Endothelial cell of umbilical vein (primary cell): Measurements from ENCODE around the gene EPHB6.

ENCODE experiments used
- CTCF ChIP-seq, 2 donors: IDR thresholded peaks; 1 replicate in 1 of 2; 2 replicates in 1 of 2; pipeline ENCODE4 v1.5.1; 2011; ENCODE audit warnings: low read length in 2 of 2, mild to moderate bottlenecking in 2 of 2, moderate library complexity in 2 of 2, control low read depth in 1 of 2, inconsistent platforms in 1 of 2, low read depth in 1 of 2; ENCODE audit not compliant: insufficient read depth in 1 of 2; ENCODE audit errors: extremely low read depth in 1 of 2
- EZH2 ChIP-seq: IDR thresholded peaks from 2 replicates; pipeline ENCODE4 v1.6.1; 2012; ENCODE audit warnings: borderline replicate concordance, low read depth, mild to moderate bottlenecking, moderate library complexity, low read length, inconsistent platforms; ENCODE audit not compliant: severe bottlenecking
- MAX ChIP-seq: IDR thresholded peaks from 2 replicates; pipeline ENCODE4 v1.6.1; 2011; ENCODE audit not compliant: insufficient read depth, insufficient read length
- POLR2A ChIP-seq: IDR thresholded peaks from 2 replicates; pipeline ENCODE4 v1.6.1; 2012; ENCODE audit warnings: low read depth, mild to moderate bottlenecking, control low read depth, low read length
- POLR2AphosphoS5 ChIP-seq: IDR thresholded peaks from 2 replicates; pipeline ENCODE4 v1.6.1; 2012; ENCODE audit warnings: low read depth, mild to moderate bottlenecking, control low read depth, low read length, moderate library complexity; ENCODE audit not compliant: insufficient read depth

GRCh38 chr7:142896741-142897379, 42.0 kb downstream of the EPHB6 start:
- TF ChIP-seq EZH2 (no peak), MAX (no peak), POLR2AphosphoS5 (no peak), POLR2A (no peak), CTCF (IDR thresholded peaks at IDR 0.05; ENCODE audit: extremely low read depth in 1 of 2, insufficient read depth in 1 of 2, low read depth in 1 of 2, low read length in 2 of 2) (no peak)
